ENCODE results near the gene GNRH2. TPM values are rescaled to one million over a fixed set of nuclear protein-coding genes. Genes with fewer than 3 reads are reported as not detected.

Gene GNRH2
- total and polyA plus RNA-seq, 10 of the 15 experiments (the other 5 are each of a cell fraction or from before 2014, with no cell fraction given), result 0.12 to 0.85 (median 0.31) TPM; not detected in 7

GRCh38 chr20:3068986-3069900 is 25.8 kb downstream of the GNRH2 start:
- no peaks in the 10 kb centered on the region for H3K36me3 ChIP-seq (ENCODE audit: control insufficient read depth in 2 of 2, insufficient read depth in 2 of 2, low read length in 1 of 2)
- RAD21 ChIA-PET (ENCODE audit: unreplicated experiment), result interaction anchor here (0.6 kb wide), 1 partner anchor 607 kb away, joined by 3 read pairs; no protein-coding TSS in a partner anchor
- H3K79me2 ChIP-seq (ENCODE audit: control insufficient read depth, insufficient read depth, low read length), result no peaks in the 10 kb centered on the region
- peaks cover 0 to 2% of the 10 kb centered on the region in 2 experiments; a peak in 3 of 4 replicates for H3K27me3 ChIP-seq (replicated peaks in 1 of 2; ENCODE audit: control insufficient read depth in 2 of 2, insufficient read depth in 2 of 2, low read length in 1 of 2)
- peaks cover 14% of the 10 kb centered on the region for H3K4me1 ChIP-seq (ENCODE audit: control insufficient read depth, insufficient read depth, low read length)
- H3K4me2 ChIP-seq (ENCODE audit: control insufficient read depth, insufficient read depth), result no peak overlapping the region
- intact Hi-C loops (cut with micrococcal nuclease; ENCODE audit: unreplicated experiment), result no loop called here
- no TSS peak for BruUV-seq (replicated peaks)
- 83% methylated on average over 8 of the region's 8 CpGs for WGBS (ENCODE audit: insufficient coverage, insufficient replicate concordance, low lambda C conversion rate, missing lambda C conversion rate)
- TF ChIP-seq NKRF (conservative IDR thresholded peaks at IDR 0.05) (no peak), RAD21 (IDR thresholded peaks at IDR 0.05; ENCODE audit: insufficient read depth, low read depth, low read length) (peak; percentile 31; the same call in 1 of the 2 replicates), TCF12 (IDR thresholded peaks at IDR 0.05; ENCODE audit: low read depth, low read length) (0 out of 2 replicates have a peak, but pooled peaks have one; percentile 45), CBFB (IDR thresholded peaks at IDR 0.05; ENCODE audit: low read depth) (no peak), CTCF (IDR thresholded peaks at IDR 0.05 in 2 of 3, conservative IDR thresholded peaks at IDR 0.05 in 1 of 3; ENCODE audit: control insufficient read depth in 2 of 3, extremely low read depth in 1 of 3, insufficient read depth in 1 of 3, low read depth in 3 of 3, low read length in 3 of 3) (peak; percentile 19 to 27 (median 19); a peak in 2 of 6 replicates), REST (IDR thresholded peaks at IDR 0.05; ENCODE audit: low read depth, low read length) (peak; percentile 17; the same call in 1 of the 2 replicates)
- H2AFZ ChIP-seq (ENCODE audit: control insufficient read depth, low read depth, low read length), result no peak overlapping the region
- SMC1A ChIA-PET (ENCODE audit: uncharacterized antibody, unreplicated experiment), result interaction anchor here (2.2 kb wide), 1 partner anchor 8 kb away, joined by 5 read pairs; no protein-coding TSS in a partner anchor
- no peak for FAIRE-seq
- CTCF ChIA-PET, result interaction anchor here (0.5 to 2.5 kb wide), 4 partner anchors 16 to 438 kb away, joined by 3 to 11 read pairs (median 4); no protein-coding TSS in a partner anchor
- no peak for DNase-seq (ENCODE audit: low read depth, low spot score)
- no peak overlapping the region for H3K9ac ChIP-seq (ENCODE audit: control insufficient read depth, insufficient read depth, low read length)
- no peak overlapping the region for H3K4me3 ChIP-seq
- ATAC-seq, result peak; percentile 52
- H4K20me1 ChIP-seq (ENCODE audit: control insufficient read depth, insufficient read depth), result no peaks in the 10 kb centered on the region
- H3K9me3 ChIP-seq (replicated peaks; ENCODE audit: control insufficient read depth, insufficient read depth, low read length), result no peaks in the 10 kb centered on the region; the same call in 2 of the 3 replicates
- in situ Hi-C loops (cut with MboI), result no loop called here
- POLR2A ChIA-PET, result no interaction called here
- no peak overlapping the region for H3K27ac ChIP-seq (ENCODE audit: control insufficient read depth, insufficient read depth)

Measured in GM12878 (cell line).